Retinal pigment epithelial cell (primary cell): ENCODE measurements around the gene ELP4.
A peak's percentile ranks its signal among the peaks of the same experiment; 100 is the strongest.

Experiments
- DNase-seq: peaks from one replicate; pipeline ENCODE4 v3.0.0-alpha.2; 2010; ENCODE audit warnings: low read depth
- H3K4me3 ChIP-seq: 2 replicates; pipeline ENCODE4 v1.5.1; 2011; ENCODE audit warnings: mild to moderate bottlenecking, low read length, control low read depth, moderate library complexity
- TF ChIP-seq, protein P1 (sequence below): conservative IDR thresholded peaks from 2 replicates; pipeline ENCODE4 v1.5.1; 2011; ENCODE audit warnings: low read depth, low read length, control low read depth, inconsistent platforms

ELP4 gene

GRCh38 chr11:31747581-31747980, 238.0 kb downstream of the ELP4 start:
- no peak for DNase-seq
- TF ChIP-seq, protein P1, sequence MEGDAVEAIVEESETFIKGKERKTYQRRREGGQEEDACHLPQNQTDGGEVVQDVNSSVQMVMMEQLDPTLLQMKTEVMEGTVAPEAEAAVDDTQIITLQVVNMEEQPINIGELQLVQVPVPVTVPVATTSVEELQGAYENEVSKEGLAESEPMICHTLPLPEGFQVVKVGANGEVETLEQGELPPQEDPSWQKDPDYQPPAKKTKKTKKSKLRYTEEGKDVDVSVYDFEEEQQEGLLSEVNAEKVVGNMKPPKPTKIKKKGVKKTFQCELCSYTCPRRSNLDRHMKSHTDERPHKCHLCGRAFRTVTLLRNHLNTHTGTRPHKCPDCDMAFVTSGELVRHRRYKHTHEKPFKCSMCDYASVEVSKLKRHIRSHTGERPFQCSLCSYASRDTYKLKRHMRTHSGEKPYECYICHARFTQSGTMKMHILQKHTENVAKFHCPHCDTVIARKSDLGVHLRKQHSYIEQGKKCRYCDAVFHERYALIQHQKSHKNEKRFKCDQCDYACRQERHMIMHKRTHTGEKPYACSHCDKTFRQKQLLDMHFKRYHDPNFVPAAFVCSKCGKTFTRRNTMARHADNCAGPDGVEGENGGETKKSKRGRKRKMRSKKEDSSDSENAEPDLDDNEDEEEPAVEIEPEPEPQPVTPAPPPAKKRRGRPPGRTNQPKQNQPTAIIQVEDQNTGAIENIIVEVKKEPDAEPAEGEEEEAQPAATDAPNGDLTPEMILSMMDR: no peak
- no peak overlapping the region for H3K4me3 ChIP-seq

GRCh38 chr11:31757260-31757835, 247.8 kb downstream of the ELP4 start:
- no peak for DNase-seq

DNA sequence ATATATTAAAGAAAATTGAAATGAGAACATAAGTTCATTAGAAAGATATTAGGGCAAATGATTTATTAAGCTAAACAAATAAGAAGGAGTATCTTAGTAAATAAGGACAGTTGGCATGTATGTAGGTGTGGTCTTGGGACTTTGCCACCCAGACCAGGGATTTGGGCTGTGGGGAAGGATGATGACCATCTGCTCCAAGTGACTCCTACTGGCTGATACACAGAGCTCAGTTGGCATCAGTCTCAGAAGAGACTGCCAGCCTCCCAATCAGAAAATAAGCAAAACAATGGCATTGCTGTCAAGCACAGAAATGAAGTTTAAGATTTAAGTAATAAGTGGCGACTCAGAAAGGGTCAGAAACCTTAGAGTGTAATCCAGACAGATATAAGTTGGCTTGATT, 252.1 kb downstream of the ELP4 start:
- no peak for DNase-seq
- TF ChIP-seq, protein P1: no peak
- H3K4me3 ChIP-seq: no peak overlapping the region

More at GRCh38 chr11:31757260-31757835, 247.8 kb downstream of the ELP4 start:
- TF ChIP-seq, protein P1: no peak
- no peak overlapping the region for H3K4me3 ChIP-seq

GRCh38 chr11:31763296-31763695, 253.7 kb downstream of the ELP4 start:
- TF ChIP-seq, protein P1: no peak

GRCh38 chr11:31764261-31764660, 254.7 kb downstream of the ELP4 start:
- no peak overlapping the region for H3K4me3 ChIP-seq
- TF ChIP-seq, protein P1: no peak
- DNase-seq: no peak

More at GRCh38 chr11:31763296-31763695, 253.7 kb downstream of the ELP4 start:
- H3K4me3 ChIP-seq: no peak overlapping the region
- peak; percentile 41 for DNase-seq

- no peak overlapping the region for H3K4me3 ChIP-seq
- TF ChIP-seq, protein P1: no peak
- peak; percentile 68 for DNase-seq
Measured at GRCh38 chr11:31764766-31765165, 255.2 kb downstream of the ELP4 start.

DNA sequence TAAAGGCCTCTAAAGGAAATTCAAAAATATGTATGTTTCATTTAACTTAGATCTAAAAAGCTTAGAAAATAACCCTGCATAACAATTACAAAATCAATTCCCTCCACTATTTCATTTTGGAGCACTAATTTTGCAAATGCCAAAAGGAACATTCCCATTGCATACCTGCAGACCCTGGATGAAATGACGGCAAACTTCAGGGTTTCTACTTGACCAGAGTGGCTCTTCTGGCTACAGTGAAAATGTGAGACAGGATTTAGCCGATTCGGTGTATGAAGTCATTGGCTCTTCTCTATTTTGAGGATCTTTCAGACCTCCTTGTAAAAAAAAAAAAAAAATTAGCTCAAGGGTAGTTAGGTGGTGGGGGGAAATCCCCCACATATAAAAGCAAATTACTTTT, 257.5 kb downstream of the ELP4 start:
- TF ChIP-seq, protein P1: no peak
- no peak overlapping the region for H3K4me3 ChIP-seq
- no peak for DNase-seq
